BLaER1 (cell line): ENCODE data around the gene MAMLD1.

Experiments used
- H3K27ac ChIP-seq: shearing (Covaris generic); formaldehyde crosslinking; 2 replicates; pipeline ENCODE4 v1.8.1; 2022
- H3K27me3 ChIP-seq: shearing (Covaris generic); formaldehyde crosslinking; 2 replicates; pipeline ENCODE4 v1.8.1; 2022
- H3K36me3 ChIP-seq: shearing (Covaris generic); formaldehyde crosslinking; 2 replicates; pipeline ENCODE4 v1.8.1; 2022
- H3K4me1 ChIP-seq: shearing (Covaris generic); formaldehyde crosslinking; 2 replicates; pipeline ENCODE4 v1.8.1; 2022
- H3K4me2 ChIP-seq: shearing (Covaris generic); formaldehyde crosslinking; 2 replicates; pipeline ENCODE4 v1.8.1; 2022
- H3K4me3 ChIP-seq: shearing (Covaris generic); formaldehyde crosslinking; 2 replicates; pipeline ENCODE4 v1.8.1; 2022
- H3K9ac ChIP-seq: shearing (Covaris generic); formaldehyde crosslinking; 2 replicates; pipeline ENCODE4 v1.8.1; 2022
- H3K9me3 ChIP-seq: shearing (Covaris generic); formaldehyde crosslinking; 2 replicates; pipeline ENCODE4 v1.8.1; 2022
- H4K20me1 ChIP-seq: shearing (Covaris generic); formaldehyde crosslinking; 2 replicates; pipeline ENCODE4 v1.8.1; 2022
- Cebpa-rat ChIP-seq: shearing (Covaris generic); IDR thresholded peaks from 2 replicates; pipeline ENCODE4 v1.8.1; 2022

Gene MAMLD1

GRCh38 chrX:150465881-150466775 lies 103.0 kb downstream of the MAMLD1 start:
- TF ChIP-seq Cebpa-rat: no peak
- no peaks in the 10 kb centered on the region for H3K36me3 ChIP-seq
- H4K20me1 ChIP-seq: no peaks in the 10 kb centered on the region
- no peak overlapping the region for H3K4me3 ChIP-seq
- no peak overlapping the region for H3K4me2 ChIP-seq
- H3K4me1 ChIP-seq: no peaks in the 10 kb centered on the region
- no peak overlapping the region for H3K27ac ChIP-seq
- H3K9ac ChIP-seq: no peak overlapping the region
- no peaks in the 10 kb centered on the region for H3K27me3 ChIP-seq
- H3K9me3 ChIP-seq: no peaks in the 10 kb centered on the region

DNA sequence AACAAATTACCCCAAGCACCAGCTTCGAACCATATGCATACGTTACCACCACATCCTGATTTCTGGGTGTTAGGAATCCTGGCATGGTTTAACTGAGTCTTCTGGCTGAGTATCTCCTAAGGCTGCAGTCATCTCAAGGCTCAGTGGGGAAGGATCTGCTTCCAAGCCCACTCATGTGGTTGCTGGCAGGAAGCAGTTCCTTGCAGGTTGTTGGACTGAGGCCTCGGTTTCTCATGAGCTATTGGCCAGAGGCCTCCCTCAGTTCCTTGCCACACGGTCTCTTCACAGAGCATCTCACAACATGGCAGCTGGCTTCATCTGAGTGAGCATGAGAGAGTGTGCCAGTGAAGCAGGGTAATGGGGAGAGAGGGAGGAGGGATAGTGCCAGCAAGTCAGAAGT lies 109.2 kb downstream of the MAMLD1 start:
- peaks cover 43% of the 10 kb centered on the region for H3K4me1 ChIP-seq
- H3K9ac ChIP-seq: no peak overlapping the region
- H3K27ac ChIP-seq: no peak overlapping the region
- H3K9me3 ChIP-seq: no peaks in the 10 kb centered on the region
- no peak for TF ChIP-seq Cebpa-rat
- H3K4me3 ChIP-seq: no peak overlapping the region
- no peaks in the 10 kb centered on the region for H3K27me3 ChIP-seq
- no peak overlapping the region for H3K4me2 ChIP-seq
- H4K20me1 ChIP-seq: no peaks in the 10 kb centered on the region
- no peaks in the 10 kb centered on the region for H3K36me3 ChIP-seq

DNA sequence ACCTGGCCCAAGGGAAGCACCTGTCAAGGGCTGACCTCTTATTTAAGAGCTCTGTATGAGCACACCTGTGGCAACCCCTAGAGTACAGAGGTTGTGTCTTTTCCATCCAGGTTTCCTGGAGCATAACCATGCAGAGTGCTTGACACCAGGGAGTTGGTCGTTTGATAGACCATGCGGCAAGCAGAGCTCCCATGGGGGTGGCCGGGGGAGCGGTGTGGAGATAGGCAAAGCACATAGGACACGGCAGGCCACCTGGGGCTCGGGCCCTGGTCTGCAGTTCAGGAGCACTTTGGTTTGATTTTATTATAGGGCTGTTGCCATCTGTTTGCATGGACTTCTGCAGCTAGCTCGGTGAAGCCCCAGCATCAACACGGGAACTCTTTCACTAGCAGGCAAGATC lies 110.3 kb downstream of the MAMLD1 start:
- Histone ChIP-seq H3K4me2 (peak overlapping the region; percentile 71), H3K9ac (no peak overlapping the region), H3K9me3 (no peaks in the 10 kb centered on the region), H3K4me1 (peaks cover 54% of the 10 kb centered on the region), H4K20me1 (no peaks in the 10 kb centered on the region), H3K36me3 (no peaks in the 10 kb centered on the region), H3K4me3 (no peak overlapping the region), H3K27ac (no peak overlapping the region), H3K27me3 (no peaks in the 10 kb centered on the region)
- TF ChIP-seq Cebpa-rat: no peak

- peak overlapping the region; percentile 13; the same call in 1 of the 2 replicates for H3K4me2 ChIP-seq
- TF ChIP-seq Cebpa-rat: no peak
- no peak overlapping the region for H3K27ac ChIP-seq
- H3K4me3 ChIP-seq: no peak overlapping the region
- no peaks in the 10 kb centered on the region for H3K36me3 ChIP-seq
- H4K20me1 ChIP-seq: no peaks in the 10 kb centered on the region
- no peak overlapping the region for H3K9ac ChIP-seq
- no peaks in the 10 kb centered on the region for H3K9me3 ChIP-seq
- peaks cover 70% of the 10 kb centered on the region for H3K4me1 ChIP-seq
- H3K27me3 ChIP-seq: no peaks in the 10 kb centered on the region
These were observed 112.3 kb downstream of the MAMLD1 start for GRCh38 chrX:150475461-150475860.

- peak overlapping the region; percentile 83; the same call in 1 of the 2 replicates for H3K4me2 ChIP-seq
- H3K9me3 ChIP-seq: no peaks in the 10 kb centered on the region
- H3K4me3 ChIP-seq: no peak overlapping the region
- H3K36me3 ChIP-seq: no peaks in the 10 kb centered on the region
- peaks cover 70% of the 10 kb centered on the region for H3K4me1 ChIP-seq
- H3K9ac ChIP-seq: no peak overlapping the region
- H3K27ac ChIP-seq: no peak overlapping the region
- no peaks in the 10 kb centered on the region for H4K20me1 ChIP-seq
- no peak for TF ChIP-seq Cebpa-rat
- no peaks in the 10 kb centered on the region for H3K27me3 ChIP-seq
These were observed 113.1 kb downstream of the MAMLD1 start for GRCh38 chrX:150476164-150476699.

GRCh38 chrX:150477371-150477770 lies 114.3 kb downstream of the MAMLD1 start:
- H3K4me3 ChIP-seq: no peak overlapping the region
- no peaks in the 10 kb centered on the region for H4K20me1 ChIP-seq
- no peak overlapping the region for H3K9ac ChIP-seq
- no peaks in the 10 kb centered on the region for H3K27me3 ChIP-seq
- H3K9me3 ChIP-seq: no peaks in the 10 kb centered on the region
- H3K27ac ChIP-seq: no peak overlapping the region
- peak overlapping the region; percentile 83 for H3K4me2 ChIP-seq
- H3K4me1 ChIP-seq: peaks cover 70% of the 10 kb centered on the region
- H3K36me3 ChIP-seq: no peaks in the 10 kb centered on the region
- TF ChIP-seq Cebpa-rat: no peak

GRCh38 chrX:150478496-150479492 lies 115.7 kb downstream of the MAMLD1 start:
- H4K20me1 ChIP-seq: no peaks in the 10 kb centered on the region
- H3K27ac ChIP-seq: no peak overlapping the region
- H3K9me3 ChIP-seq: no peaks in the 10 kb centered on the region
- peaks cover 57% of the 10 kb centered on the region for H3K4me1 ChIP-seq
- H3K4me2 ChIP-seq: peak overlapping the region; percentile 83
- TF ChIP-seq Cebpa-rat: no peak
- peak overlapping the region; percentile 26; the same call in 1 of the 2 replicates for H3K9ac ChIP-seq
- no peaks in the 10 kb centered on the region for H3K36me3 ChIP-seq
- H3K4me3 ChIP-seq: no peak overlapping the region
- H3K27me3 ChIP-seq: no peaks in the 10 kb centered on the region

GRCh38 chrX:150482537-150483206 lies 119.6 kb downstream of the MAMLD1 start:
- Histone ChIP-seq H3K4me3 (no peak overlapping the region), H3K9ac (no peak overlapping the region), H3K27me3 (no peaks in the 10 kb centered on the region), H3K36me3 (no peaks in the 10 kb centered on the region), H4K20me1 (no peaks in the 10 kb centered on the region), H3K4me2 (no peak overlapping the region), H3K9me3 (no peaks in the 10 kb centered on the region), H3K4me1 (peaks cover 23% of the 10 kb centered on the region), H3K27ac (no peak overlapping the region)
- no peak for TF ChIP-seq Cebpa-rat

DNA sequence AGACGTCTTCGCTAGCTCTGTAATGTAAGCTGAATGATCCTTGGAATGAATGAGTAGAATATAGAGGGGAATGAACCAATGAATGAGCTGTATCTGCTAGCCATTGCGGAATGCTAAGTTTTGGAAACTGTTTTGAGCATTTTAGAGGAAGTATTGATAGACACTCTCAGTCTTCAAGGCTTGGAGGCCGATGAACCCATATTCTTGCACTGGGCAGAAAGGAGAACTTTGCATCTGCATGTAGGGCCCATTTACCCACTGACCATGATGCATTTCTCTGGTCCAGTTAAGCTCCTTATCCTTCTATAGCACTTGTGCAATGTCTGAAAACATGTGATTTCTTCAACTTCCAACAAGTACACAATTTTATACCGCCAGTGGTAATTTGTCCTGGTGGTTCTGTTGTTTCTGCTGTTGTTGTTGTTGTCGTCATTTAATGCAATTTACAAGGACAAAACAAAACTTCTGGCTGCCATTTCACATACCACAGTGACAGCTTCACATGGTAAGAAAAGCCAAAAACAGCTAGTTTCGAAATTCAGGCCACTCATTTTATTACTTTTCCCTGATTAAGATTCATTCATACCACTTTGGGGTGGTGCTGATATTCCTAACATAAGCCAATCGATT lies 120.4 kb downstream of the MAMLD1 start:
- no peaks in the 10 kb centered on the region for H4K20me1 ChIP-seq
- H3K4me1 ChIP-seq: peaks cover 15% of the 10 kb centered on the region
- no peaks in the 10 kb centered on the region for H3K9me3 ChIP-seq
- no peaks in the 10 kb centered on the region for H3K27me3 ChIP-seq
- H3K9ac ChIP-seq: no peak overlapping the region
- no peak overlapping the region for H3K4me2 ChIP-seq
- no peak overlapping the region for H3K27ac ChIP-seq
- H3K4me3 ChIP-seq: no peak overlapping the region
- no peaks in the 10 kb centered on the region for H3K36me3 ChIP-seq
- no peak for TF ChIP-seq Cebpa-rat
